GM18951 (cell line): ENCODE results near the gene MELK.
A peak's percentile ranks its signal among the peaks of the same experiment; 100 is the strongest.

Experiments used
- POLR2A ChIP-seq: IDR thresholded peaks from 4 replicates; pipeline ENCODE4 v1.6.1; 2011; ENCODE audit warnings: mild to moderate bottlenecking; ENCODE audit not compliant: insufficient read length, insufficient read depth; ENCODE audit errors: extremely low read depth
- in situ Hi-C: fragments of 300-500 bp; cut with MboI; formaldehyde crosslinking; loops from one replicate; pipeline ENCODE4 v1.12.0; 2022; ENCODE audit warnings: low sequenced_read_pairs, mixed read lengths, inconsistent platforms; ENCODE audit not compliant: unreplicated experiment

MELK gene

DNA sequence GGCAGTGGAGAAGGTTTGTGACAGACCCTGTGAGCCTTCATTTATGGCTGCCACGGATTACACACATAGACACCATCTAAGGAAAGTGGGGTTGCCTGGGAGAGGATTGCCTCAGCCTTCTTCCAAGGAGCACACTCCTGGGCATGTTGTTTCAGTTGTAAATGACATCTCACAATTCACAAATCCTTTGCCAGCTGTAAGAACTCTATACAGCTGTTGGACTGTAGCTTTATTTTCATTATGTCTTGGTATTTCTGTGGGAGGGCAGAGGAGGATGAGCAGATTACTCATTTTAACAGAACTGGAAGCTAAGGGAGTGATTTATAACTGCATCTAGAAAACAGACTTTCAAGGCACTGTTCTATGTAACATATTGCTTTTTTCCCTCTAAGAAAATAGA, 25.6 kb downstream of the MELK start:
- TF ChIP-seq POLR2A, result no peak

DNA sequence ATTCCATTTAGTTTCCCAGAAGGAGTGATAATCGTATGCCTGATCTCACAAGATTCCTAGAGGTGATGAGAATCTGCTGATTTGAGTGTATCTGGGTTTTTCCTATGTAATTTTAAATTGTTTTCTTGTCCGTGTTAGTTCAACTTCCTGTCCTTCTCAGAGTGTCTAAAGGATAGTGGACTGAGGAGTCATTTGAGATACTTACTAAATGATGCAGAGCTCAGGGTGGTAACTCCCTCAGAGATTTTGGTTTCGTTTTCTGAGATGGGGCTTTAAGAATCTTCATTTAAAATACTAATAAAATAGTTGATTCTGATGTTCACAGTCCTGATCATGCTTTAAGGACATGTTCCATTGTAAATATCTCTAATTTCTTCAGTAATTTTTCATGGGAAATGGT, 30.3 kb downstream of the MELK start:
- TF ChIP-seq POLR2A, result no peak
- in situ Hi-C loops, result no loop called here

More for the DNA sequence above, 25.6 kb downstream of the MELK start:
- in situ Hi-C loops, result no loop called here

DNA sequence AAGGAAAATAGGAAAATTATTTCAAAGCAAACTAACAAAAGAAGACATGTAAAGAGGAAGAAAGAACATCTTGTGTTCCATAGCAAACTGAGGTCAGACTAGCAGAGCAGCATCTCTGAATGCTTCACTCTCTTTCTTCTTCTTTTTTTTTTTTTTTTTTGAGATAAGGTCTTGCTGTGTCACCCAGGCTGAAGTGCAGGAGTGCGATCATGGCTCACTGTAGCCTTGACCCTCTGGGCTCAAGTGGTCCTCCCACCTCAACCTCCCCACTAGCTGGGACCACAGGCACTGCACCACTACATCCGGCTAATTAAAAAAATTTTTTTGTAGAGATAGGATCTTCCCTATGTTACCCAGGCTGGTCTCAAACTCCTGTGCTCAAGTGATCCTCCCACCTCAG, 36.6 kb downstream of the MELK start:
- in situ Hi-C loops, result no loop called here
- no peak for TF ChIP-seq POLR2A

DNA sequence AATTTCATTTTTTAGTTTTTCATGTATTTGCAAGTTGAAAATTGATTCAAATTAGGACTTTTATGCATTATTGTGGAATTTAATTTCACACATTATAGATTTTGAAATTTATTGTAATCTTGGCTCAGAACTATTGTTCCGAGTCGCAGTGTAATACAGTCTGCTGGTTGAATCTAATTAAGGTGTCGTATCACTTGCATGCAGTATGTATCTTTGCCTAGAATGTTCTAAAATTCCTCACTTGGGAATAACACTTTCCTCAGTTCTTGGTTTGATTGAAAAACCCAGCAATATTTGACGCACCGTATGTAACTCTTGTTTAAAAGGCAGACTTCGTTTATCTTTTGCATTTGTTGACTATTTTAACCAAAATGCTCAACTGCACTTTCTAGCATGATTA, 49.4 kb downstream of the MELK start:
- in situ Hi-C loops, result no loop called here
- no peak for TF ChIP-seq POLR2A

DNA sequence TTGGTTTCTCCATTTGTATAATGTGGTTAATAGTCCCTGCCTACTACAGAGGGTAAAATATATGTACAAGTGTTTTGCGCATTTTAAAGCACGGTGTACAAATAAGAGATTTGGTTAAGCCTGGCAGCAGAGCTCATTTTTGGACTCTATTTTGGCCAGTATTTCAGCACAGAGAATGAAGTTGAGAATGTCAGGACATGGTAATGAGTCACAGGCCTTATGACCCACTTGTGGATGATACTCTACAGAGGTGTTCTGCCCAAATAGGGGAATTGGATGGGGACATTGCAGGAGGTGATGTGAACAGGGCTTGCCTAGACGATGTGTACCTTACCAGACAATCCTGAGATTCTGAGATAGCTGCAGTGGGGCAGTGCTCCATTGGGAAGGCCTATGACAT, 50.6 kb downstream of the MELK start:
- no peak for TF ChIP-seq POLR2A
- in situ Hi-C loops, result no loop called here

DNA sequence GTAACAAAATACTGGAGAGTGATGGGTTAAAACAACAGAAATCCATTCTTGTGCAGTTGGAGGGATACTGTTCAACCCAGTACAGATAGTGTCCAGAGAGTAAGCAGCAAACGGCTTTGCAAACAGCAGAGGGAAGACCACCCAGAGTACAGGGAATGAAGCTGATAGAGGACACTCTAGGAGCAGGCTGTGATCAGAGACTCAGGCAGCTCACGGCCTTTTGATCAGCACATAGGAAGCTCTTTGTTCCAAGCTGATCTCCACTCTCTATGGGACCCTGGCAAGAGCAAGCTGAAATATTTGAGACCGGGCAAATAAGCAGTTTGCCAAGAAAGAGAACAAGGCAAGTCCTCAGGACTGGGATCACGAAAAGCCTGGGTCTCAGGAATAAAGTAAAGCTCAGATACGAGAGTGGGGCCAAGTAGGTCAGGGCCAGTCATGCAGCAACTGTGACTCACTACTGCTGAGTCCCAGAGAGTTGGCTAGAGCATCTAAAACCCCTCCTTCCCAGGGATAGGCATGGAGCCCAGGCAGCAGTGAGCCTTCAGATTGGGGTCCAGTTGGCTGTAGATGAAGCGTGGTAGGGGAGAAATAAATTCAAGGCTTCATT, 52.4 kb downstream of the MELK start:
- no peak for TF ChIP-seq POLR2A
- in situ Hi-C loops, result no loop called here

DNA sequence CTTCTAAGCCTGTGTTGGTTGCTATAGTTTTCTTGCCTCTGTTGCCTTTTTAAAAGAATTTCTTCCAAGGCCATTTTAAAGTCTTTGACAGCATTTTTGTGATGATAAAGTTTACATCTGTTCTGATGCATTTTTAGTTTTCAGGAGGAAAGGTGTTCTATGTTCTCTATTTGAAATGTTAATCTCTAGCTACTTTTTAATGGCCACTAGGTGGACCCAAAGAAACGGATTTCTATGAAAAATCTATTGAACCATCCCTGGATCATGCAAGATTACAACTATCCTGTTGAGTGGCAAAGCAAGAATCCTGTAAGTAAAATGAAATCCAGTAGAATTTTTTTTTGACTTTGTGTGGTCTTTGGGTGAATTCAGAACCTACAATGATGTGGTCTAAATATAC, 60.2 kb downstream of the MELK start:
- in situ Hi-C loops, result no loop called here
- TF ChIP-seq POLR2A, result no peak

DNA sequence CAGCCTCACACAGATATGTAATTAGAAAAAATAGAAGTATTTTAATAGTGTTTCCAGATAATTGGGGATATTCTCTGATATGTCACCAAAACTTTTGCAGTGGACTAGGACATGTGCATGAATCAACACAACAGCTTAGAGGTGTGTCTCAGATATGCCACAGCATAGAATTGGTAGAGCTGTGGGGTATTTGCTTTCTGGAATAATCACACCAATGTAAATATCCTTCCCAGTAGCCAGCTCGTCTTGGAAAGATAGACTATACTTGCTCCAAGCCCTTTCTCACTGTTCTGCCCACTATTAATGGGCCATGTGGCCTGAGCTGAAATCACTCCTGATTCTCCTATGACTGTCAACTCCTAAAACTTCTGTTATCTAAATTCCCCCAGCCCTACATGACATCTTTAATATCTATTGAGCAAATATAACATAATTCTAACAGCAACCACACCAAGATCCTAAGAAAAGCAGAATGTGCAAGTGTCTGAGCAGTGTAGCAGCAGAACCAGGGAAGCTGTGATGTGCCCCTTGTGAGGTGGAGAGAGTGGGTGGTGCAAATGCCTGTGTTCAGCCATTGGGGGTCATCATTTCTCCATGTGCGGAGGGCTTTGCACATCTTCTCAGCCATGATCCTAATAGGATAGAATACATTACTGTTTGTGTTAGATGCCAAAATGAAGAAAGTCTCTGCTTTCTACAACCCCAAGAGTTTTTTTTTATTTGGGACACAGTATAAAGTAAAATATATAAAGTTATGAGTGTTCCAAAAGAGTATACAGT, 65.0 kb downstream of the MELK start:
- no peak for TF ChIP-seq POLR2A
- in situ Hi-C loops, result no loop called here

DNA sequence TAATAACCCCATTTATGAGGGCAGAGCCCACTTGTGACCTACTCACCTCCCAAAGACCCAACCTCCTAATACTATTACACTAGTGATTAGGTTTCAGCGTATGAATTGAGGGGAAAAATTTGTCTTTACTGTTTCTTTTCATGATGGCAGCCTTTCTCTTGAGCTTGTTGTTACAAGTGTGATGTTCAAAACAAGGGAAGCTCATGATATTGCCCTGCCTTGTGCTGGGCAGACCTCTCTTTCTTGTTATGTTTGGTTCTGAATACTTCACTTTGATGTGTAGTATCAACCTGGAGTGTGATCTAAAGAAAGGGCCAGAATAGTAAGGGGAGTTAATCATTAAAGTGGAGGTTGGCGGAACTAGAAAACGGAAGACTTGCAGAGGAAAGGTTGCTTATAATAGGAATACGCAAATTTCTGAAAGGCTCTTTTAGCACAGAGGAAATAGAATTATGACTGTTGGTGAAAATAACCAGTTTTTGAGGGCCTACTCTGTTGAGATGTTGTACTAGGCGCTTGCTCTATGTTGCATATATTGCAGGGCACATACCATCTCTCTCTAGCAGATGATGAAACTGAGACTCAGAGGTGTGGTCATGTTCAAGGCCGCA, 68.2 kb downstream of the MELK start:
- in situ Hi-C loops, result loop anchor here (10.0 kb wide), 1 partner anchor 94 kb away; no protein-coding TSS in a partner anchor

DNA sequence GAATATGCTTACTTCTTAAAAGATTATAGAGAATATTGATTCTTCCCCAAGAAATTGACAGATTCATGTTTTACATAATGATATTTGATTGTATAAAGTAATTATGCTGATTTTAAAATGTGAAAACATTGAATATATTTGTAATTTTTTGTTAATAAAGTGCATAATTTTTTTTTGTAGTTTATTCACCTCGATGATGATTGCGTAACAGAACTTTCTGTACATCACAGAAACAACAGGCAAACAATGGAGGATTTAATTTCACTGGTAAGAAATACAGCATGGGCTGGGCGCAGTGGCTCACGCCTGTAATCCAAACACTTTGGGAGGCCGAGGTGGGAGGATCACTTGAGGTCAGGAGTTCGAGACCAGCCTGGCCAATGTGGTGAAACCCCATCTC, 70.1 kb downstream of the MELK start:
- in situ Hi-C loops, result loop anchor here (10.0 kb wide), 1 partner anchor 92 kb away; no protein-coding TSS in a partner anchor
- TF ChIP-seq POLR2A, result no peak

More for the DNA sequence above, 68.2 kb downstream of the MELK start:
- TF ChIP-seq POLR2A, result peak; percentile 27

DNA sequence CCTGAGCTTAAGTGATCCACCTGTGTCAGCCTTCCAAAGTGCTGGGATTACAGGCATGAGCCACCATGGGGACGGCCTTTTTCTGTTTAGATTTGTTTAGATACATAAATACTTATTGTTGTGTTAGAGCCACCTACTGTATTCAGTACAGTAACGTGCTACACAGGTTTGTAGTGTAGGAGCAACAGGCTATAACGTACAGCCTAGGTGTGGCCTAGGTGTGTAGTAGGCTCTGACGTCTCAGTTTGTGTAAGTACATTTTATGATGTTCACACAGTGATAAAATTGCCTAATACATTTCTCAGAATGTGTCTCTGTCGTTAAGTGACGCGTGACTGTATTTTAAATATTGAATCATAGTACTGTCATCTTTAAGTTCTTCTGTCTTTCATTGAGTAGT, 84.1 kb downstream of the MELK start:
- TF ChIP-seq POLR2A, result no peak
- in situ Hi-C loops, result no loop called here

DNA sequence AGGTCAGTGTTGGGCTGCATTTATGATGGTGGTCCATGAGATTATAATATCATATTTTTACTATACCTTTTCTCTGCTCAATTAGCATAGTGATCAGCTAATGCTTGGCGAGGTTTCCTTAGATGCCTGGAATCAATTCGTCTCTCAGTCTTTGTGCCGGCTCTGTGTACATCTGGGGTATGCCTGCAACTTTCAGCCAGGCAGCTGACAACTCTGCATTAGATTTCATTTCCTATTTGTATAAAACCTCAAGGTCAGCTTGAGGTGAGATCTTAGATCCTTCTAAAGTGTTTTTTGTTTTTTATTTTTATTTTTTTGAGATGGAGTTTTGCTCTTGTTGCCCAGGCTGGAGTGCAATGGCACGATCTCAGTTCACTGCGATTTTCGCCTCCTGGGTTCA, 86.8 kb downstream of the MELK start:
- in situ Hi-C loops, result no loop called here

DNA sequence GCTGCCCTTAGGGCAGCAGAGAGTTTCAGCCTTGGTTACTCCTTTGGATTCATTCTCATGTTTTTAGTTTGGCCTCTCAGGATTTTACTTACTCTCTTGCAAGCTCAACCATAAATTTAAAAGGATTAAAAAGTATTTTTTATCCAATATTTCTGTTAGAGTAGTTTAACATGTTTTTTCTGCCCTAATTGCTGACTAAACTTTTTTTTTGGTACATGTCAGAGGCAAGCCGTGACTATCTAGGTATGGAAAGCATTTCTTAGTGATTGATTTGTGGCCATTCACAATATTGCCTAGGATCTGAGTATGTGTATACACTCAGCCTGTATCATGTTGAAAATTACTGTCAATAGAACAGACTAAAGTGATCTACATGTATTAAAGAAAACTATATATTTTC, 92.1 kb downstream of the MELK start:
- in situ Hi-C loops, result no loop called here
- no peak for TF ChIP-seq POLR2A

More for the DNA sequence above, 86.8 kb downstream of the MELK start:
- no peak for TF ChIP-seq POLR2A

DNA sequence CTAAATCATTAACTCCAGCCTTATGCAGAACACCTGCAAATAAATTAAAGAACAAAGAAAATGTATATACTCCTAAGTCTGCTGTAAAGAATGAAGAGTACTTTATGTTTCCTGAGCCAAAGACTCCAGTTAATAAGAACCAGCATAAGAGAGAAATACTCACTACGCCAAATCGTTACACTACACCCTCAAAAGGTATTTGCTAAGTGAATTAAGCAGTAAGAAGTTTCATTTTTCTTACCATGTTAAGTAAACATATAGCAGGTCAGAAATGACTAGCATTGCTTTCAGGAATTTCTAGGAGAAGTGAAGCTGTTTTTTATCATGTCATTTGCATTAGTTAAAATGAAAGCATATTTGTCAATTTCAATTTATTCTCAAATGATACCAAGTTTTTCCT, 92.7 kb downstream of the MELK start:
- in situ Hi-C loops, result no loop called here
- TF ChIP-seq POLR2A, result no peak
